T-cell (primary cell): ENCODE results near the gene FRMPD1. TPM values are rescaled to one million over a fixed set of nuclear protein-coding genes. Genes with fewer than 3 reads are reported as not detected.

ENCODE experiments used
- ATAC-seq, 4 experiments: fragments of 200-7000 bp in 3 of 4; fragments of 150-1000 bp in 1 of 4; cut with Tn5 transposase; replicated peaks in 1 of 4; 1 replicate in 3 of 4; 2 replicates in 1 of 4; pipeline ENCODE4 v1.10.0; 2021; ENCODE audit warnings: moderate library complexity in 3 of 4, mild to moderate bottlenecking in 2 of 4, moderate number of reproducible peaks in 1 of 4
- CTCF ChIA-PET, 2 donors: fragments of 300-600 bp; sonication (Branson Sonifier 250); formaldehyde crosslinking; loops; one replicate each; lab custom pipeline; 2022; ENCODE audit warnings: antibody characterized with exemption in 2 of 2; lab: Charles Lee
- POLR2A ChIA-PET, 2 donors: fragments of 300-600 bp; sonication (Branson Sonifier 250); formaldehyde crosslinking; loops; one replicate each; lab custom pipeline; 2022; ENCODE audit warnings: antibody characterized with exemption in 2 of 2; lab: Charles Lee
- DNase-seq, 35 experiments: peaks; one replicate each; pipeline versions ENCODE4 v3.0.0 to v3.0.0-alpha.2; 2013 to 2023
- H3K27ac ChIP-seq: one replicate; pipeline ENCODE4 v1.5.1; 2013; ENCODE audit warnings: low read length
- H3K27me3 ChIP-seq, 2 experiments: replicated peaks in 1 of 2; 1 replicate in 1 of 2; 2 replicates in 1 of 2; pipeline versions ENCODE4 v1.6.1 to v1.7.0; 2013; ENCODE audit warnings: low read length in 1 of 2, mixed read lengths in 1 of 2; ENCODE audit not compliant: control insufficient read depth in 2 of 2, insufficient read depth in 2 of 2; ENCODE audit errors: extremely low read depth in 1 of 2
- H3K36me3 ChIP-seq, 2 donors: 1 replicate in 1 of 2; 2 replicates in 1 of 2; pipeline versions ENCODE4 v1.6.1 to v1.7.0; 2013; ENCODE audit warnings: low read length in 1 of 2; ENCODE audit not compliant: control insufficient read depth in 2 of 2, insufficient read depth in 1 of 2; ENCODE audit errors: extremely low read depth in 1 of 2
- H3K4me1 ChIP-seq, 2 experiments: 1 replicate in 1 of 2; 2 replicates in 1 of 2; pipeline versions ENCODE4 v1.6.1 to v1.7.0; 2013; ENCODE audit warnings: low read length in 2 of 2, mixed read lengths in 1 of 2; ENCODE audit not compliant: insufficient read depth in 2 of 2, control insufficient read depth in 1 of 2; ENCODE audit errors: extremely low read depth in 1 of 2
- H3K4me3 ChIP-seq, 2 donors: 1 replicate in 1 of 2; 2 replicates in 1 of 2; pipeline versions ENCODE4 v1.5.1 to v1.7.0; 2013; ENCODE audit warnings: mild to moderate bottlenecking in 2 of 2, low read length in 1 of 2, moderate library complexity in 1 of 2; ENCODE audit not compliant: control insufficient read depth in 1 of 2; ENCODE audit errors: extremely low read depth in 1 of 2
- H3K9me3 ChIP-seq: 2 replicates; pipeline ENCODE4 v1.7.0; 2013
- H3K27ac Mint-ChIP-seq, 2 donors: one replicate each; pipeline ENCODE4 v1.8.0; 2020 to 2021; ENCODE audit warnings: mild to moderate bottlenecking in 2 of 2, mixed read lengths in 2 of 2
- H3K27me3 Mint-ChIP-seq, 2 donors: one replicate each; pipeline ENCODE4 v1.8.0; 2021 to 2022; ENCODE audit warnings: mixed read lengths in 2 of 2
- H3K36me3 Mint-ChIP-seq: one replicate; pipeline ENCODE4 v1.8.0; 2021; ENCODE audit warnings: mixed read lengths
- H3K4me1 Mint-ChIP-seq, 3 donors: one replicate each; pipeline ENCODE4 v1.8.0; 2020 to 2022; ENCODE audit warnings: mixed read lengths in 3 of 3, mild to moderate bottlenecking in 1 of 3
- H3K4me3 Mint-ChIP-seq, 3 donors: one replicate each; pipeline ENCODE4 v1.8.0; 2020 to 2022; ENCODE audit warnings: mild to moderate bottlenecking in 3 of 3, mixed read lengths in 3 of 3, moderate library complexity in 3 of 3
- H3K9me3 Mint-ChIP-seq, 3 donors: one replicate each; pipeline ENCODE4 v1.8.0; 2020 to 2022; ENCODE audit warnings: mixed read lengths in 3 of 3
- whole genome bisulfite sequencing: methylation state at CpG from one replicate; pipeline ENCODE4 v1.1.5; 2013; ENCODE audit warnings: missing lambda C conversion rate; ENCODE audit not compliant: insufficient coverage; 5-methylcytosine and 5-hydroxymethylcytosine counted together
- total RNA-seq, 35 experiments: library from RNA in 6 of 35; stranded (reverse) in 6 of 35; fragments of 120-200 nt in 1 of 35; gene quantifications; one replicate each; pipeline versions ENCODE4 v1.2.1 to v1.2.4 and lab custom pipeline; 2013 to 2026

FRMPD1 gene
- total RNA-seq, 5 donors from 2014 or later (not counting 1 experiment from before 2014, with no cell fraction given), result not detected

GRCh38 chr9:37790096-37790495, 139.3 kb downstream of the FRMPD1 start:
- no peak for ATAC-seq
- peaks cover 6 to 8% (median 8%) of the 10 kb centered on the region in 3 donors for H3K4me1 Mint-ChIP-seq
- H3K4me3 Mint-ChIP-seq, result no peak overlapping the region
- H3K27ac Mint-ChIP-seq, result no peak overlapping the region
- Histone ChIP-seq H3K36me3 (no peaks in the 10 kb centered on the region), H3K4me3 (no peak overlapping the region), H3K27me3 (no peaks in the 10 kb centered on the region), H3K27ac (no peak overlapping the region), H3K4me1 (peaks cover 0 to 6% of the 10 kb centered on the region in 2 experiments), H3K9me3 (no peaks in the 10 kb centered on the region)
- POLR2A ChIA-PET, result no interaction called here
- no peaks in the 10 kb centered on the region for H3K9me3 Mint-ChIP-seq
- DNase-seq, result no peak
- CTCF ChIA-PET, result interaction anchor here in 1 of 2 donors (0.5 to 1.0 kb wide), 2 partner anchors 11 to 37 kb away, joined by 4 to 6 read pairs; partner anchors contain the start of genes DCAF10 and TRMT10B
- no peaks in the 10 kb centered on the region for H3K27me3 Mint-ChIP-seq
- H3K36me3 Mint-ChIP-seq, result peaks cover 7% of the 10 kb centered on the region
- WGBS, result no CpG with 5 or more reads among the region's 2 CpGs

- DNase-seq, result no peak
- Mint-ChIP-seq H3K27me3 (no peaks in the 10 kb centered on the region), H3K36me3 (peaks cover 7% of the 10 kb centered on the region), H3K27ac (no peak overlapping the region), H3K9me3 (no peaks in the 10 kb centered on the region), H3K4me3 (no peak overlapping the region), H3K4me1 (no peaks in the 10 kb centered on the region)
- no peak overlapping the region for H3K4me3 ChIP-seq
- WGBS, result no CpG with 5 or more reads among the region's 5 CpGs
- POLR2A ChIA-PET, result no interaction called here
- H3K27ac ChIP-seq, result no peak overlapping the region
- H3K27me3 ChIP-seq, result no peaks in the 10 kb centered on the region
- CTCF ChIA-PET, result no interaction called here
- no peaks in the 10 kb centered on the region for H3K36me3 ChIP-seq
- no peak for ATAC-seq
- H3K4me1 ChIP-seq, result no peaks in the 10 kb centered on the region
- no peaks in the 10 kb centered on the region for H3K9me3 ChIP-seq
These were observed 141.4 kb downstream of the FRMPD1 start for GRCh38 chr9:37792122-37792521.

- Mint-ChIP-seq H3K27ac (no peak overlapping the region), H3K4me3 (no peak overlapping the region), H3K27me3 (no peaks in the 10 kb centered on the region), H3K36me3 (peaks cover 3% of the 10 kb centered on the region), H3K4me1 (peaks cover 12 to 16% (median 14%) of the 10 kb centered on the region in 3 donors), H3K9me3 (no peaks in the 10 kb centered on the region)
- Histone ChIP-seq H3K27me3 (no peaks in the 10 kb centered on the region), H3K27ac (no peak overlapping the region), H3K36me3 (no peaks in the 10 kb centered on the region), H3K4me1 (peaks cover 2 to 10% of the 10 kb centered on the region in 2 experiments), H3K9me3 (no peaks in the 10 kb centered on the region), H3K4me3 (no peak overlapping the region)
- no peak for DNase-seq
- POLR2A ChIA-PET, result no interaction called here
- no CpG with 5 or more reads among the region's 2 CpGs for WGBS
- CTCF ChIA-PET, result no interaction called here
- ATAC-seq, result no peak
These were observed 145.5 kb downstream of the FRMPD1 start for GRCh38 chr9:37796232-37796631.

Other genes with a start within 250 kb of the FRMPD1 start
- 10 to 100 TPM; 33.3 to 63.8 (median 43.9) TPM for gene GRHPR, start 228.3 kb upstream of the FRMPD1 start, total RNA-seq
- 10 to 100 TPM; 12.5 to 14.3 (median 13.3) TPM for gene ZBTB5, start 185.5 kb upstream of the FRMPD1 start, total RNA-seq
- 10 to 100 TPM; 31.5 to 37.4 (median 35.0) TPM for gene POLR1E, start 165.0 kb upstream of the FRMPD1 start, total RNA-seq
- gene FBXO10, start 74.6 kb upstream of the FRMPD1 start, total RNA-seq, result 1 to 10 TPM; 2.9 to 5.0 (median 3.8) TPM
- 10 to 100 TPM; 35.6 to 44.8 (median 42.1) TPM for gene TOMM5, start 58.4 kb upstream of the FRMPD1 start, total RNA-seq
- 10 to 100 TPM; 17.8 to 25.6 (median 21.6) TPM for gene TRMT10B, start 102.9 kb downstream of the FRMPD1 start, total RNA-seq
- 10 to 100 TPM; 40.0 to 64.2 (median 59.2) TPM for gene EXOSC3, start 134.1 kb downstream of the FRMPD1 start, total RNA-seq
- gene DCAF10, start 149.8 kb downstream of the FRMPD1 start, total RNA-seq, result 10 to 100 TPM; 18.4 to 20.9 (median 19.2) TPM